Left cardiac atrium (tissue), 4 donors: Measurements from ENCODE around the gene MBIP. TPM values are rescaled to one million over a fixed set of nuclear protein-coding genes. Genes with fewer than 3 reads are reported as not detected.

Experiments
- ATAC-seq, 2 donors: fragments of 200-7000 bp; cut with Tn5 transposase; one replicate each; pipeline ENCODE4 v1.9.1; 2020; ENCODE audit warnings: mild to moderate bottlenecking in 2 of 2, moderate library complexity in 2 of 2
- DNase-seq: peaks from one replicate; pipeline ENCODE4 v3.0.0-alpha.2; 2020
- intact Hi-C, 2 donors: fragments of 100-400 bp; cut with DNase I; formaldehyde crosslinking; loops; one replicate each; pipeline versions ENCODE4 v1.14.1 to v1.15.1; 2022 to 2023
- total RNA-seq, 2 donors: library from RNA; stranded (reverse); fragmentation: NEBNext Ultra II Directional; extraction: Animal tissue kit (Norgen Biotek cat#: 25700); gene quantifications; one replicate each; pipeline ENCODE4 v1.2.1, GENCODE V29; 2021
- donor health status: DM: no; HTN: yes; CAD: no.
- donor health status: DM: no; HTN: yes; CAD: no; lungs with severe emphysema.
- donor health status: DM: yes; HTN: yes; CAD: no.
- donor health status: Dilated cardiomyopathy.

Gene MBIP
- total RNA-seq, 2 donors from 2014 or later, result 12.6 to 13.2 TPM

GRCh38 chr14:36316131-36316530 lies 4.3 kb downstream of the MBIP start:
- DNase-seq (no peak), ATAC-seq (no peak)
- intact Hi-C loops, result no loop called here

GRCh38 chr14:36315159-36315853 lies 5.1 kb downstream of the MBIP start:
- no peak for ATAC-seq
- intact Hi-C loops, result no loop called here
- DNase-seq, result no peak

GRCh38 chr14:36313898-36314297 lies 6.5 kb downstream of the MBIP start:
- intact Hi-C loops, result no loop called here
- DNase-seq, result no peak
- ATAC-seq, result no peak

GRCh38 chr14:36313206-36313605 lies 7.2 kb downstream of the MBIP start:
- intact Hi-C loops, result no loop called here
- DNase-seq (no peak), ATAC-seq (no peak)

- no peak for ATAC-seq
- no peak for DNase-seq
- intact Hi-C loops, result no loop called here
Measured at GRCh38 chr14:36306836-36307235, 13.6 kb downstream of the MBIP start.

- DNase-seq (no peak), ATAC-seq (no peak)
- intact Hi-C loops, result no loop called here
Measured at GRCh38 chr14:36304895-36305294, 15.5 kb downstream of the MBIP start.

GRCh38 chr14:36303960-36304359 lies 16.5 kb downstream of the MBIP start:
- DNase-seq (no peak), ATAC-seq (no peak)
- intact Hi-C loops, result no loop called here

- ATAC-seq (no peak), DNase-seq (no peak)
- intact Hi-C loops, result no loop called here
Measured at GRCh38 chr14:36302823-36303222, 17.6 kb downstream of the MBIP start.

GRCh38 chr14:36301159-36301558 lies 19.3 kb downstream of the MBIP start:
- no peak for DNase-seq
- no peak for ATAC-seq
- intact Hi-C loops, result no loop called here

- ATAC-seq (no peak), DNase-seq (no peak)
- intact Hi-C loops, result no loop called here
Measured at GRCh38 chr14:36300337-36300736, 20.1 kb downstream of the MBIP start.

GRCh38 chr14:36295642-36296627 lies 24.5 kb downstream of the MBIP start:
- DNase-seq (no peak), ATAC-seq (no peak)
- intact Hi-C loops, result no loop called here

- ATAC-seq (no peak), DNase-seq (no peak)
- intact Hi-C loops, result no loop called here
Measured at GRCh38 chr14:36294543-36294942, 25.9 kb downstream of the MBIP start.

- intact Hi-C loops, result no loop called here
- ATAC-seq, result no peak
- DNase-seq, result no peak
Measured at GRCh38 chr14:36293824-36294223, 26.6 kb downstream of the MBIP start.

- intact Hi-C loops, result no loop called here
- DNase-seq (no peak), ATAC-seq (no peak)
Measured at GRCh38 chr14:36289954-36290353, 30.5 kb downstream of the MBIP start.

GRCh38 chr14:36288496-36288895 lies 31.9 kb downstream of the MBIP start:
- DNase-seq (no peak), ATAC-seq (no peak)
- intact Hi-C loops, result no loop called here

GRCh38 chr14:36284971-36285595 lies 35.4 kb downstream of the MBIP start:
- no peak for DNase-seq
- no peak for ATAC-seq
- intact Hi-C loops, result no loop called here

GRCh38 chr14:36281309-36281708 lies 39.1 kb downstream of the MBIP start:
- intact Hi-C loops, result no loop called here
- DNase-seq (no peak), ATAC-seq (no peak)

GRCh38 chr14:36279306-36280190 lies 40.9 kb downstream of the MBIP start:
- intact Hi-C loops, result no loop called here
- no peak for ATAC-seq
- no peak for DNase-seq

- ATAC-seq (no peak), DNase-seq (no peak)
- intact Hi-C loops, result no loop called here
Measured at GRCh38 chr14:36275741-36276140, 44.7 kb downstream of the MBIP start.
